Left ventricle myocardium superior (tissue), 1 donor: Measurements from ENCODE around the gene LYPD1. TPM values are rescaled to one million over a fixed set of nuclear protein-coding genes. Genes with fewer than 3 reads are reported as not detected.

ENCODE experiments used
- ATAC-seq: fragments of 200-7000 bp; cut with Tn5 transposase; one replicate; pipeline ENCODE4 v1.9.1; 2020; ENCODE audit warnings: mild to moderate bottlenecking, moderate library complexity
- DNase-seq: peaks from one replicate; pipeline ENCODE4 v3.0.0-alpha.2; 2020
- intact Hi-C: fragments of 100-400 bp; cut with micrococcal nuclease; formaldehyde crosslinking; loops from one replicate; pipeline ENCODE4 v1.11.0; 2022
- total RNA-seq: library from RNA; stranded (reverse); fragmentation: NEBNext Ultra II Directional; extraction: Animal tissue kit (Norgen Biotek cat#: 25700); gene quantifications from one replicate; pipeline ENCODE4 v1.2.1, GENCODE V29; 2021
- donor health status: DM: no; HTN: yes; CAD: no; lungs with severe emphysema.

LYPD1 gene
- total RNA-seq, 1 donor from 2014 or later: not detected

DNA sequence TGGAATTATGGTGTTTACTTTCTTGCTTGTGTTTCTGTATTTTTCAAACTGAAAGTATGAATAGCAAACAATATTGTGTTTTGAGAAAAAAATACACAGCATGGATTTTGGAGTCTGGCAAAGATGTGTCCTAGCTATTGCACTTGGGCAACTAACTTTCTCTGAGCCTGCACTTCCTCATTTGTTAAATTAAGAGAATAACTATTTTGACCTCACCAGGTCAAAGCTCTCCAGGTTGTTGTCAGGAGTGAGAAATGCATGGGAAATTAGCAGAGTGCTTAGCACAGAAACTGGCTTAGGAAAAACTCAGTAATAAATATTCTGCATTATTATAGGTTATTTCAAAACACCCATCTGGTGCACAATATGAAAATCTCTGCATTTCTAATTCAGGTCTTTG is 28.2 kb downstream of the LYPD1 start:
- no peak for DNase-seq
- no peak for ATAC-seq
- intact Hi-C loops: no loop called here

- no peak for DNase-seq
- intact Hi-C loops: no loop called here
- no peak for ATAC-seq
These were observed 29.9 kb downstream of the LYPD1 start for GRCh38 chr2:132640116-132640515.

DNA sequence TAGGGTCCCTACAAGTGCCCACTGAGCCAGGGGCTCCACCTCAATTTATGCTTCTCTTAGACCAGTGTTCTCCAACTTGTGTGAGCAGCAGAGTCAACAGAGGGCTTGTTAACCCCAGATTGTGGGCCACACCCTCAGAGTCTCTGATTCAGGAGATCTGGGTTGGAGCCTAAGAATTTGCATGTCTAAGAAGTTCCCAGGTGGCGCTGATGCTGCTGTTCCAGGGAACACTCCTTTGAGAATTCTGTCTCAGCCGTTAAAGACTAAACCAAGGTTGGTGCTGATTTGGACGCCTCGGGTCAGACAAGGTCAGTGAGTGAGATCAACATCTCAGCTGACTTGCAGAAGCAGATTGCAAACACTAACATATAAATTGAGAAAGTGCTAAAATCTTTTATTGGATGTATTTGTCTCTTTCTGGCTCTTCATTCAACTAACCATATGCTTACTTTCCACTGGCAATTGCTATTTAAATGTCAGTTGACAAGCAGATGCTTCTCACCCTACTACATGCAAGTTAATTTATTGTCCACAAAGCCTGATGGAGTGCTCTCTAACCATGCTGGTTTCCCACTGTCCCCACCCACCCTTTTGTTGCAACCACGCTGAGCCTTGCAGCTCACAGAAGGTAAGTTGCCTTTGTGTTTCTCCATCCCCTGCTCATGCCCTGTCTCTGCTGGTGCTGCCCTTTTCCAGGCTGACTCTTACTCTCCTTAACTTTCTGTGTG is 31.5 kb downstream of the LYPD1 start:
- intact Hi-C loops: no loop called here
- no peak for ATAC-seq
- no peak for DNase-seq

GRCh38 chr2:132636346-132636745 is 33.7 kb downstream of the LYPD1 start:
- intact Hi-C loops: no loop called here
- ATAC-seq (no peak), DNase-seq (no peak)

GRCh38 chr2:132633635-132634034 is 36.4 kb downstream of the LYPD1 start:
- DNase-seq: no peak
- intact Hi-C loops: no loop called here
- ATAC-seq: no peak

- intact Hi-C loops: no loop called here
- ATAC-seq: no peak
- no peak for DNase-seq
These were observed 37.9 kb downstream of the LYPD1 start for GRCh38 chr2:132632000-132632649.

GRCh38 chr2:132627536-132627935 is 42.5 kb downstream of the LYPD1 start:
- DNase-seq (no peak), ATAC-seq (no peak)
- intact Hi-C loops: no loop called here

- no peak for ATAC-seq
- no peak for DNase-seq
- intact Hi-C loops: no loop called here
These were observed 46.7 kb downstream of the LYPD1 start for GRCh38 chr2:132623096-132623839.

DNA sequence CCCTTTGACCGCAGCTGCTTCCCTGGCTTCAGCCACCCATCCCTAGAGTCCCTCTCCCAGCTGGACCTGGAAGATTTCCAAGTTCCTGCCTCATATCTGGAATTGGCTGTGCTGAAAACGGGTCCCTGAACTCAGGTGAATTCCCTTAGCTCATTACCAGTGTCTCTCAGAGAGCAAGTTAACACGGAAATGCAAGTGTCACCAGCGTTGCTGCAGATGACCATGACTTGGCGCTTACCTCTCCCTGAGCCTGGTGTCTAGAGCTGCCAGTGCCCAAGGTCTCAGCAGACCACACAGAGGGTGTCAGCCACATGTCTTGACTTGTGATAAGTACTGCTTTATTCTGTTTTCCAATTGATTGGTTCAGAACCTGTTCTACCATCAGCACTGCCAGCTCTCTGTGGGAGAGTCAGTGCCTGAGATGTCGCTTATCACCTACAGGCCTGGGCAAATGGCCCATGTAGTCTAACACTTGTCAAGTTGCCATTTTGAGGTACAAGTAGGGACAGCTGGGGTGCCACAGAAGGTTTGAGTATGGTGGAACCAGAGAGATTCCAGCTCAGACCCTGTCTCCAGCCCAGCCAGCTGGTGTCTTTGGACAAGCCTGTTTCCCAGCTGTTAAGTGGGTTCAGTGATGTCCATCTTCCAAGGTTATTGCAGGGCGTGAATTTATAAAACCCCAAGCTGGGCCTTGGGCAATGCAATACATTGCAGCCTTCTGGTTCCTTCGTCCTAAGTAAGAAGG is 48.7 kb downstream of the LYPD1 start:
- intact Hi-C loops: no loop called here
- peak; percentile 87 for ATAC-seq
- no peak for DNase-seq

- no peak for DNase-seq
- intact Hi-C loops: no loop called here
- no peak for ATAC-seq
These were observed 49.9 kb downstream of the LYPD1 start for GRCh38 chr2:132620115-132620514.

- ATAC-seq (no peak), DNase-seq (no peak)
- intact Hi-C loops: no loop called here
These were observed 51.3 kb downstream of the LYPD1 start for GRCh38 chr2:132618734-132619133.

DNA sequence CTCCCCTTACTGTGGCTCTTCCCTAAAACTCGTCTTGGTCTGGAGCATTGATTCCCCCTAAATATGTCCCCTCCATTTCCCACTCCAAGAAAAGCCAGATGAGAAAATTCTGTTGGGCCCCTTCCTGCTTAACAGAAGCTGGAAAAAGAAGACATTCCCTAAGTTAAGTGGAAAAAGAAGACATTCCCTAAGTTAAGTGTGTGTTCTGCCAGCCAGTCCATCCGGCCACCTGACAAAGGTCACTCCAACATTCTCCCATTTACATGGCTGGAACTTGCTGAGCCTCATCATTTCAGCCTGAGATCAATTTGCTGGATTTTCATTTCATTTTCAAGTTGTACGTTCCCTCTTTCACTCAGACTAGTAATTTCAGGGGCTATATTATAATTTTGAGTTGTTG is 52.0 kb downstream of the LYPD1 start:
- intact Hi-C loops: no loop called here
- no peak for ATAC-seq
- DNase-seq: no peak

DNA sequence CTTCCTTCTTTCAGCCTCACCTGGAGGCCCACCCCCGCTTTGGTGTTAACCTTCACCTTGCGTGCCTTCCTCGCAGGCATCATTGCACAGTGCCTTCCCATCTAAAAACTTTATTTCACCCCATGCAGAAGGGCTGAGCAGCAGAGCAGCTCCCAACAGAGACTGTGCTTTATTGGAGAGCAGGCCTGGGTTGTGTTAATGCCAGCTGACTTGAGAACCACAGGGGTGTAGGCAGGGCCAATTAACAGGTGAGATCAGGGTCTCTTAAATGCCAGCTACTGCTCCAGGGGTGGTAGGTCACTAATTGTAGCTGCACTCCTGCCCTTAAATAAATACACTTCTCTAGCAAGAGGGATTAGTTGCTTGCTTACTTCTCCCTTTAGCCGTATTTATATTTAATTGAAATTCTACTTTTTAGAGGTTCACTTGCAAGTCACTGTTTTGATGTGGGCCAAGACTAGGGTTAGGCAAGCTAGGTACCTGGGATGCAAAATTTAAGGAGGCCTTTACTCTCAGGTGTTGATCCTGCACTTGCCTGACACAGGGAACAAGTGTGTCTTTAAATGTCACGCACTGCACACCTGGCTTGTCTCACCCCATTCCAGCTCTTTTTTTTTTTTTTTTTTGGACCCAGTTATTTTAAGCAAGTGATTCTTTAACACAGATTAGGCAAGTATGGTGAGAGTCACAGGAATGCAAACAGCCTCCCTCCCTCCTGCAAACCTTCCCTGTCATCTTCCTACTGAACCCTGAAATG is 54.5 kb downstream of the LYPD1 start:
- DNase-seq: no peak
- ATAC-seq: no peak
- intact Hi-C loops: no loop called here

DNA sequence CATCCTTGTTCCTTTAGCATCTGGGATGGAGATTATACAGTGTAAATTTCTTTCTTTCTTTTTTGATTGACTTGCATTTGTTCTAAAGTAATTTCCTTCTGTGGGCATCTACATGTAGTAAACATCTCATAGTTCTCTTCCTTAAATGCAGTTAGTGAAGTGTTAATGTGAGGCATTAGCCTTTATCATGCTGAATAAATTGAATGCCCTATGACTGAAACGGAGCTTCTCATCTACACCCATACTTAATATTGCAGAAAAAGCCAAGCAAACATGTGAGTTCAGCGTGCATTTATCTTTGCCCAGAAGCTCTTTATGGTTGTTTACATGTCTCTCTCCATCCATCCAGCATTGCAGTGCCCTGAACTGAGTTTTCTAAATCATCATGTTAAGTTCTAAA is 58.3 kb downstream of the LYPD1 start:
- intact Hi-C loops: no loop called here
- no peak for DNase-seq
- ATAC-seq: no peak

DNA sequence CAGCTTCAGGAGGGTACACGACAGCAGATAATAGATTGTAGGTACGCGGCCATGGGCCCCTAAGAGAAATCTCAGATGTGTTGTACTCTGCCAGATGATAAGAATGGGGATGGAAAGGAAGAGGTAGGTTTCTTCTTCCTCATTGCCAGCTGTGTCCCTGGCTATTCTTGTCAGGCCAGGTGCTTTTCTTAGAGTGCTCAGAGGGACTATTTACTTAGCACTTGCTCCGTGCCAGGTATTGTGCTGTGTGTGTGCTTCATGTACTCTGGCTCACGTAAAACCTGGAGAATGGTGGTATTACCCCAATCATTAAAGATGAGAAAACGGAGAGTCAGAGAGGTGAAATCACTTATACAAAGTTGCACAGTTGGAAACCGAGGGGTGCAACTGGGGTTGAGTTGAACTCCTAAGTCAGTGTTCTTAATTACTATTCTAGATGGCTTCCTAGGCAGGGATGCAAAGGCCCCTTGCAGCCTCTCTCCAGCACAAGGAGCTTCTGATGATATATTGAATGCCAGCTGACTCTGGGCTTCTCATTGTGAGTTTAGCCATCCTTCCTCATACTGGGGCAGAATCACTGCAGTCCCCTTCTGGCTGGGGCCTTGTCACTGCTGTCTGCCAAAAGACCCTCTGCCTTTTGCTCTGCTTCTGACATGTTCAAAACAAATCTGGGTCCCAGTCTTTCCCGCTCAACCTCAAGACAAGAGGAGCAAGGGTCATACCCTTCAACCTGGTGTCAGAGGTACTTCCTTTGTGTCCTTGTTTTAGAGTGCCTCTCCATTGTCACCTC is 60.7 kb downstream of the LYPD1 start:
- no peak for DNase-seq
- intact Hi-C loops: no loop called here
- no peak for ATAC-seq

DNA sequence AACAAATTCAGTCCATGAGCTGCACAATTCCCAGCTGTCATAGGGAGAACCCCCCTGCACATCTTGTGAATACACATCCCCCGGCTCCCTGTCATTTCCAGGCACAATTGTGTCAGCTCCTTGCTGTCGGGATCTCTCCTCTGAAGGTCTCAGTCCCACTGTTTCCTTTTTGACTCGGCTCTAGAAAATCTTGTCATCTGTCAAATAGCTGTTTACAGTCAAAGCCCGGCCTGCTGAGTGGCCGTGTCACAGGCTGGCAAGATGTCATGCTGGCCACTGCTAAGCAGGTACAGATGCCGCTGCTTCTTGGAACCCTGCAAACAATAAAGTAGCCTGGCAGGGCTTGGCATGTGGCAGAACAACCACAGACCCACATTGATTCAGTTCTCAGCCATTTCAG is 61.7 kb downstream of the LYPD1 start:
- ATAC-seq (no peak), DNase-seq (no peak)
- intact Hi-C loops: no loop called here

- DNase-seq (no peak), ATAC-seq (no peak)
- intact Hi-C loops: no loop called here
These were observed 62.4 kb downstream of the LYPD1 start for GRCh38 chr2:132607426-132608090.

GRCh38 chr2:132606649-132607048 is 63.4 kb downstream of the LYPD1 start:
- intact Hi-C loops: no loop called here
- no peak for DNase-seq
- ATAC-seq: no peak
